ENCODE measurements around the gene AMZ1. TPM values are rescaled to one million over a fixed set of nuclear protein-coding genes. Genes with fewer than 3 reads are reported as not detected.
A peak's percentile ranks its signal among the peaks of the same experiment; 100 is the strongest.

Gene AMZ1
- total RNA-seq, 1 donor from 2014 or later: 0.05 TPM

DNA sequence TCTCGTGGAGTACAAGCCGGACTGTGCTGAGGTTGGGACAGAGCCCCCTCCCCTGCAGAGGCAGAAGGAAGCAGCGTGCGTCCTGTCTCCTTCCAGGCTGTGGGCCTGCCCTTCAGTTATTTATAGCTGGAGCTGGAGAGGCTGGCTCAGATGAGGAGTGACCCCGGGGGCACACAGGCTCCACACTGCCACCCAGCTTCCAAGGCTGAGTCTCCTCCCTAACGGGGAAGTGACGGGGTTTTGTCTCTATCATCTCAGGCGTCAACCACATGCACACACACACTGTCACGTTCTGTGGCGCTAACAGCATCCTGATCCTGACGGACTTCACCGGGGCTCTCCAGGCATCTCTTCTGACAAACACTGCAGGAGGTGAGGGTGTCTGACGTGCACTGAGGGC lies 25.4 kb downstream of the AMZ1 start:
- Mint-ChIP-seq H3K9me3 (ENCODE audit: unreplicated experiment) (no peaks in the 10 kb centered on the region), H3K27me3 (ENCODE audit: unreplicated experiment) (peaks cover 12% of the 10 kb centered on the region), H3K27ac (ENCODE audit: unreplicated experiment) (peak overlapping the region; percentile 59), H3K4me1 (ENCODE audit: unreplicated experiment) (peaks cover 17% of the 10 kb centered on the region), H3K4me3 (ENCODE audit: unreplicated experiment) (no peak overlapping the region), H3K36me3 (ENCODE audit: low read depth, unreplicated experiment) (peaks cover 30% of the 10 kb centered on the region)
- no peak for DNase-seq (ENCODE audit: low spot score)
- TF ChIP-seq, protein P1, sequence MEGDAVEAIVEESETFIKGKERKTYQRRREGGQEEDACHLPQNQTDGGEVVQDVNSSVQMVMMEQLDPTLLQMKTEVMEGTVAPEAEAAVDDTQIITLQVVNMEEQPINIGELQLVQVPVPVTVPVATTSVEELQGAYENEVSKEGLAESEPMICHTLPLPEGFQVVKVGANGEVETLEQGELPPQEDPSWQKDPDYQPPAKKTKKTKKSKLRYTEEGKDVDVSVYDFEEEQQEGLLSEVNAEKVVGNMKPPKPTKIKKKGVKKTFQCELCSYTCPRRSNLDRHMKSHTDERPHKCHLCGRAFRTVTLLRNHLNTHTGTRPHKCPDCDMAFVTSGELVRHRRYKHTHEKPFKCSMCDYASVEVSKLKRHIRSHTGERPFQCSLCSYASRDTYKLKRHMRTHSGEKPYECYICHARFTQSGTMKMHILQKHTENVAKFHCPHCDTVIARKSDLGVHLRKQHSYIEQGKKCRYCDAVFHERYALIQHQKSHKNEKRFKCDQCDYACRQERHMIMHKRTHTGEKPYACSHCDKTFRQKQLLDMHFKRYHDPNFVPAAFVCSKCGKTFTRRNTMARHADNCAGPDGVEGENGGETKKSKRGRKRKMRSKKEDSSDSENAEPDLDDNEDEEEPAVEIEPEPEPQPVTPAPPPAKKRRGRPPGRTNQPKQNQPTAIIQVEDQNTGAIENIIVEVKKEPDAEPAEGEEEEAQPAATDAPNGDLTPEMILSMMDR (IDR thresholded peaks at IDR 0.05; ENCODE audit: unreplicated experiment): no peak

DNA sequence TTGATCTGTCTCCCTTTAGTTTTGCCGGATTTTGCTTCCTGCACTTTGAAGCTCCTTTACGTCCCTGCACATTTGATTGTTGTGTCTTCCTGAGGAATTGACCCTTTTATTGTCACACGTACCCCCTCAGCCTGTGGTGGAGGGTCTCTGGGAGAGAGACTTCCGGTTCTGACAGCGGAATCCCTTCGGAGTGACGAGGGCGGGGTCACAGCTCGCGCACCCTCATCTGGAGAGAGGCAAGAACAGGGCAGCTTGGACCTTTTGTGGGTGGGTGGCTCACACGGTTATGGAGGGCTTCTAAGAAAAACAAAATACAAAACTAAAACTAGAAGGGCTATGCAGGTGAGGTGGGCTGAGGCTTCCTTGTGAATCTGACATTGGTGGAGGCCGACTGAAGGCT lies 26.0 kb downstream of the AMZ1 start:
- TF ChIP-seq, protein P1 (IDR thresholded peaks at IDR 0.05; ENCODE audit: unreplicated experiment): no peak
- Mint-ChIP-seq H3K9me3 (ENCODE audit: unreplicated experiment) (no peaks in the 10 kb centered on the region), H3K27me3 (ENCODE audit: unreplicated experiment) (peaks cover 12% of the 10 kb centered on the region), H3K4me1 (ENCODE audit: unreplicated experiment) (peaks cover 17% of the 10 kb centered on the region), H3K36me3 (ENCODE audit: low read depth, unreplicated experiment) (peaks cover 30% of the 10 kb centered on the region), H3K27ac (ENCODE audit: unreplicated experiment) (peak overlapping the region; percentile 59), H3K4me3 (ENCODE audit: unreplicated experiment) (peak overlapping the region; percentile 2)
- DNase-seq (ENCODE audit: low spot score): no peak

DNA sequence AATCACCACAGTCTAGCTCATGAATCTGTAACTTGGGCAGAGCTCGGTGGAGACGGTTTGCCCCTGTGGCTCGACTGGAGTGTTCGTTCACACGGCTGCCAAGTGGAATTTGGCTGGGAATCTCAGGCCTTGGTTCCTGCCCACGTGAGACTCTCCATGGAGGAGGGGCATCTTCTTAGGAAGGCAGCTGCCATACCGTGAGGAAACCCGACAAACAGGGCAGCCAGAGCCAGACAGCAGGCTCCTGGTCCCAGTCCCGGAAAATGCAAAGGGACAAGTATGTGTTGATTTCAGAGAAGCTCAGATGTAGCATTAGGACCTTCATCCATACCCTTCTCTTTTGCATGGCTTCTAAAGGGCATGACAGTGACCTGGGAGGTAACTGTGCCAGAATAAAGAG lies 26.6 kb downstream of the AMZ1 start:
- Mint-ChIP-seq H3K9me3 (ENCODE audit: unreplicated experiment) (no peaks in the 10 kb centered on the region), H3K4me1 (ENCODE audit: unreplicated experiment) (peaks cover 17% of the 10 kb centered on the region), H3K36me3 (ENCODE audit: low read depth, unreplicated experiment) (peaks cover 30% of the 10 kb centered on the region), H3K4me3 (ENCODE audit: unreplicated experiment) (no peak overlapping the region), H3K27ac (ENCODE audit: unreplicated experiment) (peak overlapping the region; percentile 32), H3K27me3 (ENCODE audit: unreplicated experiment) (peaks cover 12% of the 10 kb centered on the region)
- no peak for DNase-seq (ENCODE audit: low spot score)
- TF ChIP-seq, protein P1 (IDR thresholded peaks at IDR 0.05; ENCODE audit: unreplicated experiment): no peak

DNA sequence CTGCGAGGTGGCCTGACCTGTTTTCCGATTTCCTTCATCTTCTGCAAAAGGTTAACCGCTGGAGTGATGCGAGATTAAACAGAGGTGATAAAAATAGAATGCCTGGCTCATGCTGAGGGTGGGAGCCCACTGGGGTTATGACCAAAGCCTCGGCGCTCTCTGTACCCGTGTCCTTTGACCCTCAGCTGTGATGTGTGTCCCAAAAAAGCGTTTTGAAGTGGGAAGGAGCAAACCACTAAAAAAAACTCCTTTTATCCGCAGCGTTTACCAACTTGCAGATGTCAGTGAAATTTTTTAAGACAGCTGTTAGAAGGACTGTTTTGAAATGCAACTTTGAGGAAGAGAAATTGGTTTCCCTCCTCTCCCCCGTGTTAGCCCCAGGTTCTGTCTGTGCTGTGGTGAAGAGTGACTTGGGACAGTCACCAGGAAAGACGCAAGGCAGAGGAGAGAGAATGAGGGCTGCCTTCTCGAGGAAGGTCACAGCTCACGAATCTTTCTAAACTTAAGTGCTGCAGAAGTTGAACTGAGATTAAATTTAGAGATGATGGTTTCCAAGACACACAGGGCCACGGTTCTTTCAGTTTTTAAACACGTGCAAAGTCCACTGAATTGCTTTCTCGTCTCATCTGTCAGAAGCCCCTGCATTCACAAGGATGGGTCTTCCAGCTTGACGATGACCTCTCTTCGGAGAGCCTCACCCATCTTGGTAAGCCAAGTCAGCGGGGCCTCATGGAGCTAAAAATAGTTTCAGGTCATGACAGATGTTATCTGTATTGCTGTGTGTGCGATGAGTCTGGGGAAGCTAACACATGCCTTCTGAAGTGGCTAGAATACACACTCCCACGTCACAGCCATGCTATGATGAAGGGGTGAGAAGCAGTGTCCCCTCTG lies 27.6 kb downstream of the AMZ1 start:
- TF ChIP-seq, protein P1 (IDR thresholded peaks at IDR 0.05; ENCODE audit: unreplicated experiment): no peak
- H3K27me3 Mint-ChIP-seq (ENCODE audit: unreplicated experiment): peaks cover 8% of the 10 kb centered on the region
- H3K4me3 Mint-ChIP-seq (ENCODE audit: unreplicated experiment): peak overlapping the region; percentile 31
- peaks cover 17% of the 10 kb centered on the region for H3K4me1 Mint-ChIP-seq (ENCODE audit: unreplicated experiment)
- DNase-seq (ENCODE audit: low spot score): no peak
- no peaks in the 10 kb centered on the region for H3K9me3 Mint-ChIP-seq (ENCODE audit: unreplicated experiment)
- peaks cover 37% of the 10 kb centered on the region for H3K36me3 Mint-ChIP-seq (ENCODE audit: low read depth, unreplicated experiment)
- H3K27ac Mint-ChIP-seq (ENCODE audit: unreplicated experiment): no peak overlapping the region

DNA sequence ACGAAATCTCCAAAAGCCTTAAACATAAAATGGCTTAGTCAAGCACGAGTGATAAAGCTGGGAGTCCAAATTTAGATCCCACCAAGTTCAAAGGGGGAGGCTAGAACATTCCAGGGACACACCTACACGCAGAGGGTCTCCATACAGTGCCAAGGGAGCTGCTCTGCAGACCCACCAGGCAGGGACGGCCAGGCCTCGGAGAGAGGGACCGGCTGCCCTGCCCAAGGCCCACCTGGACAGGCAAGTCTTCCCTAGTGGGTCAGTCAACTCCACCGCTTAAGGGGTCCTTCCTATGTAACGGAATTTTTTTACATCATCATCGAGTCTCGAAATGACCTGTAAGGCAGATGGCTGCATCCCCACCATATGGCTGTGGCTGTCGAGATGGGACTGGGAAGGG lies 28.5 kb downstream of the AMZ1 start:
- no peak for DNase-seq (ENCODE audit: low spot score)
- no peaks in the 10 kb centered on the region for H3K9me3 Mint-ChIP-seq (ENCODE audit: unreplicated experiment)
- H3K4me1 Mint-ChIP-seq (ENCODE audit: unreplicated experiment): peaks cover 17% of the 10 kb centered on the region
- TF ChIP-seq, protein P1 (IDR thresholded peaks at IDR 0.05; ENCODE audit: unreplicated experiment): no peak
- H3K27me3 Mint-ChIP-seq (ENCODE audit: unreplicated experiment): peaks cover 8% of the 10 kb centered on the region
- H3K36me3 Mint-ChIP-seq (ENCODE audit: low read depth, unreplicated experiment): peaks cover 41% of the 10 kb centered on the region
- peak overlapping the region; percentile 24 for H3K27ac Mint-ChIP-seq (ENCODE audit: unreplicated experiment)
- H3K4me3 Mint-ChIP-seq (ENCODE audit: unreplicated experiment): peak overlapping the region; percentile 76

All from endothelial cell (in vitro differentiated cells).